ENCODE results near the gene CCDC18.

GRCh38 chr1:93288558-93288957 lies 108.0 kb downstream of the CCDC18 start:
- TF ChIP-seq, protein P1, sequence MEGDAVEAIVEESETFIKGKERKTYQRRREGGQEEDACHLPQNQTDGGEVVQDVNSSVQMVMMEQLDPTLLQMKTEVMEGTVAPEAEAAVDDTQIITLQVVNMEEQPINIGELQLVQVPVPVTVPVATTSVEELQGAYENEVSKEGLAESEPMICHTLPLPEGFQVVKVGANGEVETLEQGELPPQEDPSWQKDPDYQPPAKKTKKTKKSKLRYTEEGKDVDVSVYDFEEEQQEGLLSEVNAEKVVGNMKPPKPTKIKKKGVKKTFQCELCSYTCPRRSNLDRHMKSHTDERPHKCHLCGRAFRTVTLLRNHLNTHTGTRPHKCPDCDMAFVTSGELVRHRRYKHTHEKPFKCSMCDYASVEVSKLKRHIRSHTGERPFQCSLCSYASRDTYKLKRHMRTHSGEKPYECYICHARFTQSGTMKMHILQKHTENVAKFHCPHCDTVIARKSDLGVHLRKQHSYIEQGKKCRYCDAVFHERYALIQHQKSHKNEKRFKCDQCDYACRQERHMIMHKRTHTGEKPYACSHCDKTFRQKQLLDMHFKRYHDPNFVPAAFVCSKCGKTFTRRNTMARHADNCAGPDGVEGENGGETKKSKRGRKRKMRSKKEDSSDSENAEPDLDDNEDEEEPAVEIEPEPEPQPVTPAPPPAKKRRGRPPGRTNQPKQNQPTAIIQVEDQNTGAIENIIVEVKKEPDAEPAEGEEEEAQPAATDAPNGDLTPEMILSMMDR (IDR thresholded peaks at IDR 0.05 in 2 of 3, conservative IDR thresholded peaks at IDR 0.05 in 1 of 3; ENCODE audit: borderline replicate concordance in 1 of 3, insufficient read depth in 1 of 3, low read depth in 2 of 3, low read length in 2 of 3): no peak
- TF ChIP-seq EZH2 (IDR thresholded peaks at IDR 0.05) (no peak), TCF7L2 (IDR thresholded peaks at IDR 0.05; ENCODE audit: borderline replicate concordance, extremely low read depth, insufficient read depth, insufficient read length) (no peak), ZFX (IDR thresholded peaks at IDR 0.05) (no peak), FOSL1 (IDR thresholded peaks at IDR 0.05; ENCODE audit: low read depth) (no peak), EZH2phosphoT487 (IDR thresholded peaks at IDR 0.05; ENCODE audit: borderline replicate concordance) (no peak), RAD21 (IDR thresholded peaks at IDR 0.05; ENCODE audit: low read depth) (no peak; the same call in 1 of the 2 replicates), YY1 (IDR thresholded peaks at IDR 0.05; ENCODE audit: extremely low read depth, insufficient replicate concordance, low read depth, low read length) (no peak), ZNF274 (IDR thresholded peaks at IDR 0.05; ENCODE audit: low read depth, low read length) (no peak), SP1 (IDR thresholded peaks at IDR 0.05; ENCODE audit: low read depth) (no peak), POLR2AphosphoS5 (IDR thresholded peaks at IDR 0.05; ENCODE audit: low read depth, low read length) (no peak), POLR2A (IDR thresholded peaks at IDR 0.05; ENCODE audit: borderline replicate concordance, extremely low read depth, insufficient read depth, insufficient read length) (no peak)
- TF ChIP-seq, protein P2, sequence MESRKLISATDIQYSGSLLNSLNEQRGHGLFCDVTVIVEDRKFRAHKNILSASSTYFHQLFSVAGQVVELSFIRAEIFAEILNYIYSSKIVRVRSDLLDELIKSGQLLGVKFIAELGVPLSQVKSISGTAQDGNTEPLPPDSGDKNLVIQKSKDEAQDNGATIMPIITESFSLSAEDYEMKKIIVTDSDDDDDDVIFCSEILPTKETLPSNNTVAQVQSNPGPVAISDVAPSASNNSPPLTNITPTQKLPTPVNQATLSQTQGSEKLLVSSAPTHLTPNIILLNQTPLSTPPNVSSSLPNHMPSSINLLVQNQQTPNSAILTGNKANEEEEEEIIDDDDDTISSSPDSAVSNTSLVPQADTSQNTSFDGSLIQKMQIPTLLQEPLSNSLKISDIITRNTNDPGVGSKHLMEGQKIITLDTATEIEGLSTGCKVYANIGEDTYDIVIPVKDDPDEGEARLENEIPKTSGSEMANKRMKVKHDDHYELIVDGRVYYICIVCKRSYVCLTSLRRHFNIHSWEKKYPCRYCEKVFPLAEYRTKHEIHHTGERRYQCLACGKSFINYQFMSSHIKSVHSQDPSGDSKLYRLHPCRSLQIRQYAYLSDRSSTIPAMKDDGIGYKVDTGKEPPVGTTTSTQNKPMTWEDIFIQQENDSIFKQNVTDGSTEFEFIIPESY (IDR thresholded peaks at IDR 0.05; ENCODE audit: extremely low read depth, insufficient replicate concordance, low read length): no peak

Data from HCT116 (cell line).